ENCODE results near the gene PROZ. TPM values are rescaled to one million over a fixed set of nuclear protein-coding genes. Genes with fewer than 3 reads are reported as not detected.

Gene PROZ
- total RNA-seq, 1 experiment from 2014 or later = not detected

- H3K18ac ChIP-seq (ENCODE audit: insufficient read length, low read depth, low read length) = no peak overlapping the region
- no peak overlapping the region for H2AFZ ChIP-seq (ENCODE audit: low read length)
- TF ChIP-seq, protein P1, sequence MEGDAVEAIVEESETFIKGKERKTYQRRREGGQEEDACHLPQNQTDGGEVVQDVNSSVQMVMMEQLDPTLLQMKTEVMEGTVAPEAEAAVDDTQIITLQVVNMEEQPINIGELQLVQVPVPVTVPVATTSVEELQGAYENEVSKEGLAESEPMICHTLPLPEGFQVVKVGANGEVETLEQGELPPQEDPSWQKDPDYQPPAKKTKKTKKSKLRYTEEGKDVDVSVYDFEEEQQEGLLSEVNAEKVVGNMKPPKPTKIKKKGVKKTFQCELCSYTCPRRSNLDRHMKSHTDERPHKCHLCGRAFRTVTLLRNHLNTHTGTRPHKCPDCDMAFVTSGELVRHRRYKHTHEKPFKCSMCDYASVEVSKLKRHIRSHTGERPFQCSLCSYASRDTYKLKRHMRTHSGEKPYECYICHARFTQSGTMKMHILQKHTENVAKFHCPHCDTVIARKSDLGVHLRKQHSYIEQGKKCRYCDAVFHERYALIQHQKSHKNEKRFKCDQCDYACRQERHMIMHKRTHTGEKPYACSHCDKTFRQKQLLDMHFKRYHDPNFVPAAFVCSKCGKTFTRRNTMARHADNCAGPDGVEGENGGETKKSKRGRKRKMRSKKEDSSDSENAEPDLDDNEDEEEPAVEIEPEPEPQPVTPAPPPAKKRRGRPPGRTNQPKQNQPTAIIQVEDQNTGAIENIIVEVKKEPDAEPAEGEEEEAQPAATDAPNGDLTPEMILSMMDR (conservative IDR thresholded peaks at IDR 0.05) = no peak
- H3K4me2 ChIP-seq (ENCODE audit: insufficient read depth, insufficient read length, low read length) = no peak overlapping the region
- H3K79me2 ChIP-seq (ENCODE audit: insufficient read depth, low read length) = no peaks in the 10 kb centered on the region
- peaks cover 3% of the 10 kb centered on the region for H3K79me1 ChIP-seq (ENCODE audit: insufficient read depth, low read depth, low read length, poor library complexity, severe bottlenecking)
- no peak overlapping the region for H4K91ac ChIP-seq (ENCODE audit: insufficient read length, low read depth, low read length)
- H3K27ac ChIP-seq (ENCODE audit: insufficient read length, low read depth, low read length) = no peak overlapping the region
- H2BK15ac ChIP-seq (ENCODE audit: low read depth, low read length) = no peak overlapping the region
- Mint-ChIP-seq H3K36me3 (ENCODE audit: insufficient read depth in 1 of 3, low read depth in 3 of 3) (peaks cover 35 to 83% (median 81%) of the 10 kb centered on the region in 3 experiments), H3K9me3 (no peaks in the 10 kb centered on the region), H3K27ac (peak overlapping the region in 2 of 3 experiments; percentile 10 to 50; a peak in 2 of 7 replicates), H3K4me1 (peaks cover 7 to 10% of the 10 kb centered on the region in 2 experiments), H3K4me3 (no peak overlapping the region), H3K27me3 (ENCODE audit: low read depth) (no peaks in the 10 kb centered on the region; the same call in 1 of the 2 replicates)
- H2AK5ac ChIP-seq (ENCODE audit: insufficient read length, low read length) = no peak overlapping the region
- DNase-seq = no peak
- no peak overlapping the region for H3K9ac ChIP-seq (ENCODE audit: extremely low read depth, insufficient read length, low read length)
- no peak overlapping the region for H3K14ac ChIP-seq (ENCODE audit: insufficient read depth, low read length)
- no peak overlapping the region for H3K23ac ChIP-seq (ENCODE audit: insufficient read length, low read depth, low read length)
- no peak overlapping the region for H4K8ac ChIP-seq (replicated peaks; ENCODE audit: insufficient read length, low read depth, low read length)
- H2BK120ac ChIP-seq (ENCODE audit: low read depth, low read length, poor library complexity, severe bottlenecking) = no peak overlapping the region
- H4K20me1 ChIP-seq (ENCODE audit: control insufficient read depth, insufficient read depth, insufficient read length) = no peaks in the 10 kb centered on the region
- H3T11ph ChIP-seq (ENCODE audit: low read length) = no peak overlapping the region
- no peak overlapping the region for H4K5ac ChIP-seq (ENCODE audit: insufficient read length, low read depth, low read length)
- no peak overlapping the region for H2BK20ac ChIP-seq (ENCODE audit: low read depth, low read length, poor library complexity, severe bottlenecking)
- no peak overlapping the region for H2BK5ac ChIP-seq (ENCODE audit: insufficient read length, low read length)
- H2BK12ac ChIP-seq (ENCODE audit: insufficient read length, low read depth, low read length) = no peak overlapping the region
- H3K4ac ChIP-seq (ENCODE audit: low read depth, low read length) = no peak overlapping the region
- H3K9me3 ChIP-seq (ENCODE audit: control insufficient read depth, low read depth, low read length) = no peaks in the 10 kb centered on the region
- H3K56ac ChIP-seq (ENCODE audit: insufficient read length, low read depth, low read length) = no peak overlapping the region
- H3K23me2 ChIP-seq (ENCODE audit: insufficient read length, low read depth, low read length, poor library complexity, severe bottlenecking) = no peaks in the 10 kb centered on the region
- no CpG with 5 or more reads among the region's 22 CpGs for WGBS (ENCODE audit: extremely low coverage, insufficient read length, low lambda C conversion rate)
- H3K4me1 ChIP-seq (ENCODE audit: insufficient read depth, low read length) = no peaks in the 10 kb centered on the region
- no peaks in the 10 kb centered on the region for H3K27me3 ChIP-seq (ENCODE audit: insufficient read depth, low read length)
These were observed 26.4 kb downstream of the PROZ start for GRCh38 chr13:113184568-113185440.

Data from H9 (cell line).